Measurements from ENCODE around the gene COL16A1. TPM values are rescaled to one million over a fixed set of nuclear protein-coding genes. Genes with fewer than 3 reads are reported as not detected.

Gene COL16A1
- total and polyA plus RNA-seq, 9 donors: 19.8 to 237 (median 157) TPM

DNA sequence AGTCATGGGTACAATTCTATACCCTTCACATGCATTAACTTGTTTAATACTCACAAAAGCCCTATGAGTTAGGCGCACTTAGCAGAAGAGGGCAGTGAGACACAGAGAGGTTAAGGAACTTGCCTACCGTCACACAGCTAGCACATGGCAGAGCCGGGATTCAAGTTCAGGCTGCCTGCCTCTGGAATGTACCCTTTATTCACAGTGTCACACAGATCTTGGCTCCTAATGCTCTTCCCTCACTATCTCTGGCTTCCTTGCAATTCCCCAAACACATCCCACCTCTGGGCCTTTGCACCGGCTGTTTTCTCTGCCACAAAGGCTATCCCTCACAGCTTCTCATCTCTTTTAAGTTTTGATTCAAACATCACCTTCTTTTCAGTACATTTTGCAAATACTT is 25.1 kb downstream of the COL16A1 start:
- Histone ChIP-seq H3K4me3 (no peak overlapping the region), H3K36me3 (no peaks in the 10 kb centered on the region), H3K27me3 (no peaks in the 10 kb centered on the region), H3K4me1 (ENCODE audit: insufficient read depth) (no peaks in the 10 kb centered on the region), H3K9me3 (no peaks in the 10 kb centered on the region), H3K27ac (no peak overlapping the region)
- intact Hi-C loops (cut with DNase I): no loop called here
- WGBS, 3 donors: 84 to 91% (median 84%) methylated on average over 4 of the region's 4 CpGs
- TF ChIP-seq POLR2A (IDR thresholded peaks at IDR 0.05): no peak
- no peak for TF ChIP-seq EP300 (IDR thresholded peaks at IDR 0.05)
- no peak for TF ChIP-seq CTCF (IDR thresholded peaks at IDR 0.05)
- no peak for DNase-seq

GRCh38 chr1:31677949-31678348 is 25.9 kb downstream of the COL16A1 start:
- no peak for DNase-seq
- no peak overlapping the region for H3K4me3 ChIP-seq
- H3K36me3 ChIP-seq: no peaks in the 10 kb centered on the region
- no peaks in the 10 kb centered on the region for H3K27me3 ChIP-seq
- no peaks in the 10 kb centered on the region for H3K4me1 ChIP-seq (ENCODE audit: insufficient read depth)
- TF ChIP-seq POLR2A (IDR thresholded peaks at IDR 0.05) (no peak), CTCF (IDR thresholded peaks at IDR 0.05) (no peak), EP300 (IDR thresholded peaks at IDR 0.05) (no peak)
- intact Hi-C loops (cut with DNase I): no loop called here
- WGBS, 3 donors: 70 to 81% (median 77%) methylated on average over 6 of the region's 6 CpGs
- no peaks in the 10 kb centered on the region for H3K9me3 ChIP-seq
- no peak overlapping the region for H3K27ac ChIP-seq

GRCh38 chr1:31677401-31677800 is 26.4 kb downstream of the COL16A1 start:
- intact Hi-C loops (cut with DNase I): no loop called here
- 78 to 96% (median 89%) methylated on average over 3 of the region's 3 CpGs for WGBS, 3 donors
- DNase-seq: no peak
- Histone ChIP-seq H3K4me1 (ENCODE audit: insufficient read depth) (no peaks in the 10 kb centered on the region), H3K27ac (no peak overlapping the region), H3K9me3 (no peaks in the 10 kb centered on the region), H3K36me3 (no peaks in the 10 kb centered on the region), H3K4me3 (no peak overlapping the region), H3K27me3 (no peaks in the 10 kb centered on the region)
- TF ChIP-seq POLR2A (IDR thresholded peaks at IDR 0.05) (no peak), CTCF (IDR thresholded peaks at IDR 0.05) (no peak), EP300 (IDR thresholded peaks at IDR 0.05) (no peak)

GRCh38 chr1:31675756-31676155 is 28.1 kb downstream of the COL16A1 start:
- no peaks in the 10 kb centered on the region for H3K9me3 ChIP-seq
- no peak for DNase-seq
- no peaks in the 10 kb centered on the region for H3K27me3 ChIP-seq
- intact Hi-C loops (cut with DNase I): no loop called here
- H3K36me3 ChIP-seq: no peaks in the 10 kb centered on the region
- TF ChIP-seq EP300 (IDR thresholded peaks at IDR 0.05) (no peak), POLR2A (IDR thresholded peaks at IDR 0.05) (no peak), CTCF (IDR thresholded peaks at IDR 0.05) (no peak)
- WGBS, 3 donors: 90 to 91% (median 91%) methylated on average over 14 of the region's 14 CpGs
- no peak overlapping the region for H3K27ac ChIP-seq
- H3K4me1 ChIP-seq (ENCODE audit: insufficient read depth): peaks cover 7% of the 10 kb centered on the region
- H3K4me3 ChIP-seq: no peak overlapping the region

DNA sequence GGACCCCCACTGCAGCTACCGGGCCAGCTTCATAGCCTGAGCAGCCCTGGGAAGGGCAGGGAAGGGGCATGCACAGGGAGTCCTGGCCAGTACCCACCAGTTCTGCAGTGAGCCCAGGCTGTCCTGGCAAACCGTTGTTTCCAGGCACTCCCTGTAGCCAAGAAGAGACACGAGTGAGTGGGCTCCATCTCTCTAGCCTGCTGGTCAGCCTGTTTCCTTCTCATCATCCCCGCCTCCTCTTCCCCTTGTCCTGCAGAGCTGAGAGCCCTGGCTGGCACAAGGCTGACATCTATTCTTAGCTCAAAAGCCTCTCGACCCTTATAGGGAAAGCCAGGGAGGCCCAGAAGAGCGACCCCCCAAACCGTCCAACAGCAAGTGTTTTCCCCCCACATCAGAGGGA is 28.7 kb downstream of the COL16A1 start:
- Histone ChIP-seq H3K4me1 (ENCODE audit: insufficient read depth) (peaks cover 13% of the 10 kb centered on the region), H3K27me3 (no peaks in the 10 kb centered on the region), H3K4me3 (no peak overlapping the region), H3K9me3 (no peaks in the 10 kb centered on the region), H3K27ac (no peak overlapping the region), H3K36me3 (no peaks in the 10 kb centered on the region)
- no peak for DNase-seq
- no peak for TF ChIP-seq EP300 (IDR thresholded peaks at IDR 0.05)
- TF ChIP-seq CTCF (IDR thresholded peaks at IDR 0.05): no peak
- TF ChIP-seq POLR2A (IDR thresholded peaks at IDR 0.05): no peak
- intact Hi-C loops (cut with DNase I): no loop called here
- WGBS, 3 donors: 62 to 72% (median 67%) methylated on average over 7 of the region's 7 CpGs

All from ovary (tissue), 9 donors.